ENCODE measurements around the gene GRM4.

GRCh38 chr6:34066218-34066571, 79.7 kb downstream of the GRM4 start:
- TF ChIP-seq, protein P1, sequence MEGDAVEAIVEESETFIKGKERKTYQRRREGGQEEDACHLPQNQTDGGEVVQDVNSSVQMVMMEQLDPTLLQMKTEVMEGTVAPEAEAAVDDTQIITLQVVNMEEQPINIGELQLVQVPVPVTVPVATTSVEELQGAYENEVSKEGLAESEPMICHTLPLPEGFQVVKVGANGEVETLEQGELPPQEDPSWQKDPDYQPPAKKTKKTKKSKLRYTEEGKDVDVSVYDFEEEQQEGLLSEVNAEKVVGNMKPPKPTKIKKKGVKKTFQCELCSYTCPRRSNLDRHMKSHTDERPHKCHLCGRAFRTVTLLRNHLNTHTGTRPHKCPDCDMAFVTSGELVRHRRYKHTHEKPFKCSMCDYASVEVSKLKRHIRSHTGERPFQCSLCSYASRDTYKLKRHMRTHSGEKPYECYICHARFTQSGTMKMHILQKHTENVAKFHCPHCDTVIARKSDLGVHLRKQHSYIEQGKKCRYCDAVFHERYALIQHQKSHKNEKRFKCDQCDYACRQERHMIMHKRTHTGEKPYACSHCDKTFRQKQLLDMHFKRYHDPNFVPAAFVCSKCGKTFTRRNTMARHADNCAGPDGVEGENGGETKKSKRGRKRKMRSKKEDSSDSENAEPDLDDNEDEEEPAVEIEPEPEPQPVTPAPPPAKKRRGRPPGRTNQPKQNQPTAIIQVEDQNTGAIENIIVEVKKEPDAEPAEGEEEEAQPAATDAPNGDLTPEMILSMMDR (IDR thresholded peaks at IDR 0.05) = no peak
- no peak for TF ChIP-seq POLR2A (IDR thresholded peaks at IDR 0.05)

Data from heart left ventricle (tissue), 13 donors.